IMR-90 (cell line): Measurements from ENCODE around the gene PPP1R12B. TPM values are rescaled to one million over a fixed set of nuclear protein-coding genes. Genes with fewer than 3 reads are reported as not detected.

Experiments used
- ATAC-seq: fragments of 200-7000 bp; cut with Tn5 transposase; 2 replicates; pipeline ENCODE4 v1.9.1; 2020; ENCODE audit warnings: low read depth, mild to moderate bottlenecking, moderate library complexity
- BruUV-seq: library from RNA; stranded (reverse); fragments of 400-500 nt; replicated peaks from 2 replicates; lab custom pipeline; 2021; lab: Mats Ljungman, UMichigan
- CTCF ChIA-PET: fragments of 300-600 bp; formaldehyde crosslinking; extraction: SDS; loops from one replicate; lab custom pipeline; 2021; ENCODE audit warnings: antibody characterized with exemption; lab: Yijun Ruan, JAX
- POLR2A ChIA-PET: fragments of 300-600 bp; sonication (Branson Sonifier 250); formaldehyde crosslinking; loops from one replicate; lab custom pipeline; 2022; ENCODE audit warnings: antibody characterized with exemption; ENCODE audit not compliant: unreplicated experiment; lab: Charles Lee
- DNase-seq: peaks from one replicate; pipeline ENCODE4 v3.0.0; 2013
- H2AFZ ChIP-seq: replicated peaks from 2 replicates; pipeline ENCODE3; 2013; ENCODE audit warnings: low read length, mild to moderate bottlenecking; ENCODE audit not compliant: poor library complexity
- H2AK5ac ChIP-seq: 2 replicates; pipeline ENCODE4 v1.6.1; 2013; ENCODE audit warnings: low read depth, low read length, inconsistent platforms
- H2AK9ac ChIP-seq: replicated peaks from 2 replicates; pipeline ENCODE3; 2013; ENCODE audit warnings: mild to moderate bottlenecking, low read depth, low read length, moderate library complexity; ENCODE audit not compliant: poor library complexity
- H2BK120ac ChIP-seq: 2 replicates; pipeline ENCODE4 v1.6.1; 2013; ENCODE audit warnings: low read depth, low read length, inconsistent platforms
- H2BK15ac ChIP-seq: 3 replicates; pipeline ENCODE4 v1.6.1; 2013; ENCODE audit warnings: low read depth, low read length, inconsistent platforms
- H2BK20ac ChIP-seq: 2 replicates; pipeline ENCODE4 v1.6.1; 2013; ENCODE audit warnings: low read depth, mild to moderate bottlenecking, inconsistent platforms, low read length, moderate library complexity
- H2BK5ac ChIP-seq: 2 replicates; pipeline ENCODE4 v1.6.1; 2013; ENCODE audit warnings: mild to moderate bottlenecking, low read depth, low read length, inconsistent platforms; ENCODE audit not compliant: poor library complexity, severe bottlenecking
- H3K14ac ChIP-seq: replicated peaks from 2 replicates; pipeline ENCODE4 v1.6.1; 2013; ENCODE audit warnings: low read depth, low read length, inconsistent platforms
- H3K18ac ChIP-seq: 2 replicates; pipeline ENCODE4 v1.6.1; 2013; ENCODE audit warnings: low read depth, low read length, control low read depth
- H3K23ac ChIP-seq: 2 replicates; pipeline ENCODE4 v1.6.1; 2013; ENCODE audit warnings: low read depth, low read length, inconsistent platforms
- H3K27ac ChIP-seq: 2 replicates; pipeline ENCODE4 v1.5.1; 2013; ENCODE audit warnings: mild to moderate bottlenecking, control low read depth, low read length; ENCODE audit not compliant: insufficient read depth
- H3K27me3 ChIP-seq: 2 replicates; pipeline ENCODE4 v1.6.1; 2013; ENCODE audit warnings: low read length; ENCODE audit not compliant: control insufficient read depth, insufficient read depth
- H3K36me3 ChIP-seq: 2 replicates; pipeline ENCODE4 v1.6.1; 2013; ENCODE audit warnings: low read length, mixed read lengths; ENCODE audit not compliant: control insufficient read depth, insufficient read depth
- H3K4ac ChIP-seq: 2 replicates; pipeline ENCODE4 v1.6.1; 2013; ENCODE audit warnings: low read depth, low read length, inconsistent platforms
- H3K4me1 ChIP-seq: 2 replicates; pipeline ENCODE4 v1.6.1; 2013; ENCODE audit warnings: low read length, mixed read lengths; ENCODE audit not compliant: control insufficient read depth, insufficient read depth
- H3K4me2 ChIP-seq: 2 replicates; pipeline ENCODE4 v1.6.1; 2013; ENCODE audit warnings: low read depth, mild to moderate bottlenecking, control low read depth, low read length, moderate library complexity
- H3K4me3 ChIP-seq: 2 replicates; pipeline ENCODE4 v1.5.1; 2013; ENCODE audit warnings: low read depth, mild to moderate bottlenecking, control low read depth, low read length, moderate library complexity; ENCODE audit not compliant: insufficient read depth
- H3K56ac ChIP-seq: 2 replicates; pipeline ENCODE4 v1.6.1; 2013; ENCODE audit warnings: low read length, inconsistent platforms; ENCODE audit not compliant: insufficient read depth; ENCODE audit errors: extremely low read depth
- H3K79me1 ChIP-seq, 2 experiments: 2 replicates each; pipeline ENCODE4 v1.6.1; 2013; ENCODE audit warnings: low read length in 2 of 2, inconsistent platforms in 1 of 2, low read depth in 1 of 2
- H3K9ac ChIP-seq: 2 replicates; pipeline ENCODE4 v1.6.1; 2013; ENCODE audit warnings: low read depth, low read length, control low read depth
- H3K9me1 ChIP-seq: 2 replicates; pipeline ENCODE4 v1.6.1; 2013; ENCODE audit warnings: low read length, inconsistent platforms; ENCODE audit not compliant: insufficient read depth
- H3K9me3 ChIP-seq: 2 replicates; pipeline ENCODE4 v1.6.1; 2013; ENCODE audit warnings: low read length; ENCODE audit not compliant: control insufficient read depth, insufficient read depth
- H4K20me1 ChIP-seq: 2 replicates; pipeline ENCODE4 v1.6.1; 2013; ENCODE audit warnings: low read length, inconsistent platforms; ENCODE audit not compliant: insufficient read depth
- H4K5ac ChIP-seq: 2 replicates; pipeline ENCODE4 v1.6.1; 2013; ENCODE audit warnings: mild to moderate bottlenecking, low read depth, low read length, control low read depth
- H4K8ac ChIP-seq, 2 experiments: 2 replicates each; pipeline ENCODE4 v1.6.1; 2013; ENCODE audit warnings: low read depth in 2 of 2, low read length in 2 of 2, control low read depth in 1 of 2, inconsistent platforms in 1 of 2
- H4K91ac ChIP-seq: 2 replicates; pipeline ENCODE4 v1.6.1; 2013; ENCODE audit warnings: low read depth, low read length, inconsistent platforms; ENCODE audit not compliant: insufficient read depth
- CEBPB ChIP-seq: IDR thresholded peaks from 2 replicates; pipeline ENCODE4 v1.6.1; 2012; ENCODE audit warnings: low read depth, low read length, improper control_type of control experiment
- CTCF ChIP-seq: conservative IDR thresholded peaks from 2 replicates; pipeline ENCODE4 v1.5.1; 2012; ENCODE audit warnings: mild to moderate bottlenecking, low read depth, low read length, improper control_type of control experiment
- WGBS, 2 experiments: methylation state at CpG; one replicate each; pipeline versions ENCODE4 v1.1.5 to v1.1.7; 2013; ENCODE audit warnings: missing lambda C conversion rate in 2 of 2; ENCODE audit not compliant: insufficient read length in 1 of 2; ENCODE audit errors: extremely low coverage in 2 of 2; 5-methylcytosine and 5-hydroxymethylcytosine counted together
- dilution Hi-C: fragments of 300-500 bp; cut with HindIII; formaldehyde crosslinking; loops from one replicate; pipeline ENCODE4 v1.14.3; 2018; ENCODE audit warnings: low sequenced_read_pairs; ENCODE audit not compliant: unreplicated experiment
- in situ Hi-C: fragments of 300-500 bp; cut with MboI; formaldehyde crosslinking; loops from 3 replicates; pipeline ENCODE4 v1.14.3; 2019; ENCODE audit warnings: low sequenced_read_pairs, inconsistent platforms, mixed read lengths
- intact Hi-C: fragments of 100-400 bp; cut with micrococcal nuclease; formaldehyde crosslinking; loops from 2 replicates; pipeline ENCODE4 v1.10.0; 2022
- polyA plus RNA-seq, 3 experiments: library from polyadenylated mRNA; depleted of rRNA; stranded (reverse); fragments of >200 nt; gene quantifications; 2 replicates each; pipeline ENCODE4 v1.2.3, GENCODE V29; 2012; ENCODE audit warnings: low replicate concordance in 1 of 3
- total RNA-seq: library from RNA; depleted of rRNA; stranded (reverse); fragments of >200 nt; gene quantifications from 2 replicates; pipeline ENCODE4 v1.2.3, GENCODE V29; 2012

Gene PPP1R12B
- total and polyA plus RNA-seq, 2 of the 4 experiments (the other 2 are of a cell fraction) = 8.5 to 12.0 TPM

GRCh38 chr1:202505356-202505755 lies 156.9 kb downstream of the PPP1R12B start:
- Histone ChIP-seq H2BK20ac (peak overlapping the region; percentile 75), H2BK5ac (peak overlapping the region; percentile 68), H2AK9ac (no peak overlapping the region), H3K4me3 (no peak overlapping the region; the same call in 1 of the 2 replicates), H3K79me1 (no peaks in the 10 kb centered on the region; a peak in 1 of 4 replicates), H4K5ac (peak overlapping the region; percentile 97; the same call in 1 of the 2 replicates), H2AFZ (no peak overlapping the region), H2BK120ac (peak overlapping the region; percentile 78), H3K4me1 (peaks cover 5% of the 10 kb centered on the region; the same call in 1 of the 2 replicates), H3K56ac (peak overlapping the region; percentile 86), H3K4ac (peak overlapping the region; percentile 76; the same call in 1 of the 2 replicates), H4K8ac (peak overlapping the region; percentile 89 to 90; a peak in 3 of 4 replicates), H3K9ac (peak overlapping the region; percentile 67; the same call in 1 of the 2 replicates), H3K27me3 (no peaks in the 10 kb centered on the region), H3K36me3 (no peaks in the 10 kb centered on the region), H4K20me1 (no peaks in the 10 kb centered on the region), H3K9me1 (no peaks in the 10 kb centered on the region), H2AK5ac (no peak overlapping the region), H2BK15ac (peak overlapping the region; percentile 84; the same call in 2 of the 3 replicates), H3K27ac (peak overlapping the region; percentile 75), H3K14ac (peak overlapping the region; percentile 71), H3K4me2 (peak overlapping the region; percentile 54; the same call in 1 of the 2 replicates), H4K91ac (peak overlapping the region; percentile 95), H3K18ac (peak overlapping the region; percentile 64; the same call in 1 of the 2 replicates), H3K9me3 (no peaks in the 10 kb centered on the region), H3K23ac (peak overlapping the region; percentile 31; the same call in 1 of the 2 replicates)
- TF ChIP-seq CEBPB (peak; percentile 84), CTCF (no peak)
- DNase-seq (peak; percentile 85), ATAC-seq (peak; percentile 80)
- BruUV-seq = no TSS peak
- in situ Hi-C loops = no loop called here
- no CpG with 5 or more reads among the region's 4 CpGs for WGBS, 2 experiments
- POLR2A ChIA-PET = interaction anchor here (0.7 kb wide), 1 partner anchor 84 kb away, joined by 5 read pairs; no protein-coding TSS in a partner anchor
- intact Hi-C loops = loop anchor here (1.0 to 5.0 kb wide), 2 partner anchors 82 to 95 kb away; no protein-coding TSS in a partner anchor
- CTCF ChIA-PET = interaction anchor here (0.8 to 1.4 kb wide), 2 partner anchors 66 to 109 kb away, joined by 4 read pairs; no protein-coding TSS in a partner anchor
- dilution Hi-C loops = no loop called here
